Measurements from ENCODE around the gene MAGEA8.
"Not testable (repeated sequence)": the region's sequence is repeated elsewhere in the genome, so short reads cannot be mapped to it uniquely, and the experiment has no call there.

GRCh38 chrX:149932150-149932549 is 51.2 kb downstream of the MAGEA8 start:
- not testable (repeated sequence) for TF ChIP-seq POLR3G (IDR thresholded peaks at IDR 0.05; ENCODE audit: extremely low read depth, insufficient read length, insufficient replicate concordance); CTBP1 (IDR thresholded peaks at IDR 0.05; ENCODE audit: borderline replicate concordance); KDM5B (IDR thresholded peaks at IDR 0.05; ENCODE audit: insufficient replicate concordance, low read depth, low read length)

Measured in K562 (cell line).